Astrocyte of the cerebellum (primary cell): Measurements from ENCODE around the gene ZNF84.

Experiments used
- DNase-seq: peaks from one replicate; pipeline ENCODE4 v3.0.0-alpha.2; 2011; ENCODE audit warnings: low read depth
- H3K4me3 ChIP-seq: 2 replicates; pipeline ENCODE4 v1.5.1; 2011; ENCODE audit warnings: mild to moderate bottlenecking, low read depth, low read length, moderate library complexity
- CTCF ChIP-seq: IDR thresholded peaks from 2 replicates; pipeline ENCODE4 v1.5.1; 2012; ENCODE audit warnings: low read length, low read depth, moderate library complexity, mild to moderate bottlenecking; ENCODE audit errors: missing control alignments
- in situ Hi-C: cut with HindIII; loops from 2 replicates; pipeline ENCODE4 v1.10.0; 2017; ENCODE audit warnings: low sequenced_read_pairs

Gene ZNF84

DNA sequence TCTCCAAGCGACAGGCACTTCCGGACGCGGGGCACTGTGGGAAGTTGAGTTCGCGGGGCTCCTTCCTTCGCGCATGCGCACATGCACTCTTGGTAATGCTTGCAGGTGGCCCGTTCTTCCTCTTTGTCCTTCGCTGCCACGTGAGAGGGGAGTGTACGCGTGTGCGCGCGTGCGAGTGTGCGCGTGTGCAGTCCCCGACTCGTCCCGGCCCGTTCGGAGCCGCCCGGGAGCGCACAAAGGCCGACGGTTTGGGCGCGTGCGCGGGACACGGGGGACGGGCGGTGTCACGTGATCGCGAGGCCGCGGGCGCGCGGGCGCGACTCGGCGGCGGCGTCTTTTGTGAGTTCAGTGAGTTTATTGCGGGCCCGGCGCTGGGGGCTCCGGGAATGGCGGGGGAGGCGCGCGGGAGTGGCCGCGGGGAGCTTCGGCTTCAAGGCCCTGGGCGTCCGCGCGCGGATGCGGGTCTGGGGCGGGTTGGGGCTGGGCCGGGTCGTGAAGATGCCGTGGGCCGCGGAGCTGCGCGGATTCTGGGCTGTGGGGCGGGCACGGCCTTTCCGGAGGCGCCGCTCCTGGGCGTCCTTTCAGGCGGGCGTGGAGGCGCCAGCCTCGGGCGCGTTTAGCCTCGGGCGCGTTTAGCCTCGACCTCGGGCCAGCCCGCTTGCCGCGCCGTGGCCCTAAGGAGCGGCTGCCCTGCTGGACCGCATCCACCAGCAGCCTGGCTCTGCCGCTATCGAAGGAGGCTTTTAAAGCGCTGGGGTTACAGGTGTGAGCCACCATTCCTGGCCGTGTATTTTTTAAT is at the start of gene ZNF84:
Gene ZNF84, plus strand, starts transcription at position 303 of the 799 bp plus-strand sequence. CDS start 3,959 bp downstream, outside the sequence.
- peak within 1 kb of the TSS; percentile 73 for H3K4me3 ChIP-seq
- in situ Hi-C loops = no loop called here
- peak; percentile 96 for DNase-seq
- no peak for TF ChIP-seq CTCF

DNA sequence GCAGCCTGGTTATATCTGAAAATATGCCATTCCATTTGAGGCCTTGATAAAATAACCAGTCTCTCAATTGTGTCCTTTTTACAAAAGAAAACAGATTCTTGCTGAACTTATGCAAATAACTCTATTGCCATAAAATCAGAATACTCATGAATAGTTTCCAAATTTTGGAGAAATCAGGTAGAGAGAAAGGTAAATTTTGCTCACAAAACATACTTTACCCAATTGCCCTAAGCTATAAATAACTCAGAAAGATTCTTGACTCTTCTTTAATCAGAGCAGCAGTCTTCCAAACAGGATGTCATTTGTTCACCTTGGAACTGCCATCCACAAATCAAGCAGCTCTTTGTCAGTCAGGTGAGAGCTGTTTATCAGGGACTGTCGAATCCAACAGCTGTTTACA is 38.6 kb upstream of the ZNF84 start:
- no peak for DNase-seq
- no peak for TF ChIP-seq CTCF
- no peak overlapping the region for H3K4me3 ChIP-seq
- in situ Hi-C loops = no loop called here

- no peak overlapping the region for H3K4me3 ChIP-seq
- no peak for TF ChIP-seq CTCF
Measured at GRCh38 chr12:133010657-133011297, 26.5 kb upstream of the ZNF84 start.

DNA sequence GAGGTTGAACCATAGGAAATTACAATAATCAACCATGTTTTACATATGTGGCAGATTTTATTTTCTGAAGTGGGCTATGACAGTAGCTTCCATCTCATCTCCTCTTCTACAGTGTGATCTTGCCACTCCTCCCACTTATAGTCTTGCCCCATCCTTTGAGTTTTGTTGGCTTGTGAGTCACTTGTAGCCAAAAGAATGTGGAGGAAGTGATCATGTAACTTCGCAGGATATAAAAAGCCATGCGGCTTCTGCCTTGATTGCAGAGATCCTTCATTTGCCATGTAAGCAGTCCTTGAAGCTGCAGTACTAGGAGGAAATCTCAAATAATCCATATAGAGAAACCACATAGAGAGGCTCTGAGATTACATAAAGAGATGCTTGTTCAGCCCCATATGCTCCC is 13.7 kb upstream of the ZNF84 start:
- no peak for TF ChIP-seq CTCF
- H3K4me3 ChIP-seq = no peak overlapping the region
- no peak for DNase-seq
- in situ Hi-C loops = no loop called here

More at GRCh38 chr12:133010657-133011297, 26.5 kb upstream of the ZNF84 start:
- in situ Hi-C loops = no loop called here
- no peak for DNase-seq

GRCh38 chr12:133026996-133027395 is 10.3 kb upstream of the ZNF84 start:
- in situ Hi-C loops = no loop called here
- no peak for TF ChIP-seq CTCF

DNA sequence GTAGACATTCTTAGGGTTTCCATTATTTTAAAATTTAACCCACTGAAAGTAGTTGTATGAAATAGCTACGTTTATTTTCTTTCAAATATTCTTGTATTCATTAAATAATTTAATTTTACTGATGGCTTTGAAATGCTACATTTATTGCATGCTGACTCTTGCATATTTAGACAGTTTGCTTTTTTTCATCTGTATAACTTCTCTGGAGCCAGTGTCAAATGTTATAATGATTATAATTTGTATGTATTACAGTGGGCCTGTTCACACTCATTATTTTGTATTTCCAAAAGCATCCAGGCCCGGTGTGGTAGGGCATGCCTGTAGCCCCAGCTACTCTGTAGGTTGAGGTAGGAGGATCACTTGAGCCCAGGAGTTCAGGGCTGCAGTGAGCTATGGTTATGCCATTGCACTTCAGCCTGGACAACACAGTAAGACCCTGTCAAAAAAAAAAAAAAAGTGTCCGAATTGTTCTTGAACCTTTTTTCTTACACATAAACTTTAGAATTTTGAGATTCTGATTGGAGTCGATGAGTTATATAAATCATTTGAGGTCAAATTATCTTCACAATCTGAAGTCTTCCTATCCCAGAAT is 905 bp downstream of the ZNF84 start:
- DNase-seq = no peak
- TF ChIP-seq CTCF = no peak
- in situ Hi-C loops = no loop called here

More at GRCh38 chr12:133026996-133027395, 10.3 kb upstream of the ZNF84 start:
- DNase-seq = no peak
- no peak overlapping the region for H3K4me3 ChIP-seq

More for the DNA sequence above, 905 bp downstream of the ZNF84 start:
- peak overlapping the region; percentile 73 for H3K4me3 ChIP-seq
